IPS-11a (cell line): ENCODE measurements around the gene UCK1.

Experiments
- H3K4me3 ChIP-seq: one replicate; pipeline ENCODE4 v1.5.1; 2013; ENCODE audit warnings: low read depth, low read length, control low read depth

Gene UCK1

DNA sequence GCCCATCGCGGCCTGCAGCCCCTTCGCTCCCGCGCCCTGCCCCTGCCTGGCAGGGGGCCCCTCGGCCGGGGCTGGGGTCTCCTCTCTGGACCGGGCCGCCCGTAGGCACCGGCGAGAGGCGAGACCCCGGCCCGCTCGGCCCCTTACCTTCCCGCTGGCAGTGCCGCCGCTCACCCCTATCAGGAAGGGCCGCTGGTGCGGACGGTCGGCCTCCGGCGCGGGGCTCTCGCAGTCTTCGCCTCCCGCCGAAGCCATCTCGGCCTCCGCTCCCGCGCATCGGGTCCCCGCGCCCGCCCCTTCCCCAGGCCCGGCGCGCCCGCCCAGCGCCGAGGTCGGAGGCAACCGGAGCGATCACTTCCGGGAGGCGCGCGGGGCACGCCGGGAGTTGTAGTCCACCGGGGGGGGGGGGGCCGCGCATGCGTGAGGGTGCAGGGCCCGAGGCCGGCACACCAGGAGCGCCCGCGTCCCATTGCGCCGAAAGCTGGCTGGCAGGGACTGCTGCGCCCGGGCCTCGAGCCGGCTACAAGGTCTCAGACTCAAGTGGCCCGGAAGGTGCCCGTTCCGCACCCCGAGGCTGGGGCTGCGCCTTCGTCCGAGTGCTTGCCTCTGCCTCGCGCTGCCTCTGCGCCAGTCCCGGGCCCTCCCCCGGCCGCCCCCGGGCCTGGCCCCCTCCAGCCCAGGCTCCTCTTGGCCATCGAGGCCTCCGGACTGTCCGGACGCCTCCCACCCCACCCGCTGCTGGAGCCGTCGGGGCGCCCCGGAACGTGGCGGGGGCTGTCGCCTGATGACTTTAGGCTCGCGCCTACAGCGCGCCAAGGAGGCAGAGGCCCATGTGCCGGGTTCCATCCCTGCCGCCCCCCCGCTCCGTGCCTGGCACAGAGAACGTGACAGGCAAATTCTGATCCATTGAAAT is at the start of gene UCK1:
TSS of gene UCK1 (minus strand) at position 344 of the 913 bp plus-strand sequence. CDS start at position 255, 89 bp downstream.
- H3K4me3 ChIP-seq: peak within 1 kb of the TSS; percentile 70

DNA sequence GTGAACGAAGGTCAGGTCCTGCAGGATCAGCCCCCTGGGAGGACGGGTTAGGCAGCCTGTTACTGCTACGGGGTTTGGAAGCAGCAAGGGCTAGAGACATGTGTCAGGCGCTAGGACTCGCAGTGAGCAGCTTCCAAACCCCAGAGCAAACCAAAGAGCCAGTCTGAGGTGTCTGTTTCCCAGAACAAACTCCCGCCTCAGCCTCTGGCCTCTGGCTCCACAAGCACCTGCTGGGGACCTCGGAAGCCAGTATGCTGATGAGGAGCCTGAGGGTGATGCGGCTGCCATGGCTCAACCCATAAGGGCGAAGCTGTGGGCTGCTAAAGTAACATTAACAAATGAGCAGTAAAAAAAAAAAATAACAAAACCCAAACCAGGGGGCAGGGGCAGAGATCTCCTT is 49.3 kb upstream of the UCK1 start:
- H3K4me3 ChIP-seq: no peak overlapping the region

DNA sequence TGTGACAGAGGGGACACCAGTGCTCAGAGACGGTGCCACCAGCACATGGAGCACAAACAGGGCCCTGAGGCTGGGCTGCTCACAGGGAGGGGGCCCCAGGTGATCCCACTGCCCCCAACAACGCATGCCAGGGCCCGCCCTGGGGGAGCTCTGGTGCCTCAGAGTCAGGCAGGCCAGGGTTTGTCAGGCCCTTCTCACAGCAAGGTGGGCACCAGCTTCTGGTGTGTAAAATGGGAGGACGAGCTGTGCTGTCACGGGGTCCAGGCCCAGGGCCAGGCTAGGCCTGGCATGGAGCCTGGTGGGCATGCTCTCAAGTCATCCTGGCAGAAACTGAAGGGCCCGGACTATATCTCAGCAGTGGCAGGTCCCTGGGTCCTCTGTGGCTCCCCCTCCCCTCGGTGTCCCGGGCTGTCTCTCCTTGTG is 48.7 kb upstream of the UCK1 start:
- no peak overlapping the region for H3K4me3 ChIP-seq

DNA sequence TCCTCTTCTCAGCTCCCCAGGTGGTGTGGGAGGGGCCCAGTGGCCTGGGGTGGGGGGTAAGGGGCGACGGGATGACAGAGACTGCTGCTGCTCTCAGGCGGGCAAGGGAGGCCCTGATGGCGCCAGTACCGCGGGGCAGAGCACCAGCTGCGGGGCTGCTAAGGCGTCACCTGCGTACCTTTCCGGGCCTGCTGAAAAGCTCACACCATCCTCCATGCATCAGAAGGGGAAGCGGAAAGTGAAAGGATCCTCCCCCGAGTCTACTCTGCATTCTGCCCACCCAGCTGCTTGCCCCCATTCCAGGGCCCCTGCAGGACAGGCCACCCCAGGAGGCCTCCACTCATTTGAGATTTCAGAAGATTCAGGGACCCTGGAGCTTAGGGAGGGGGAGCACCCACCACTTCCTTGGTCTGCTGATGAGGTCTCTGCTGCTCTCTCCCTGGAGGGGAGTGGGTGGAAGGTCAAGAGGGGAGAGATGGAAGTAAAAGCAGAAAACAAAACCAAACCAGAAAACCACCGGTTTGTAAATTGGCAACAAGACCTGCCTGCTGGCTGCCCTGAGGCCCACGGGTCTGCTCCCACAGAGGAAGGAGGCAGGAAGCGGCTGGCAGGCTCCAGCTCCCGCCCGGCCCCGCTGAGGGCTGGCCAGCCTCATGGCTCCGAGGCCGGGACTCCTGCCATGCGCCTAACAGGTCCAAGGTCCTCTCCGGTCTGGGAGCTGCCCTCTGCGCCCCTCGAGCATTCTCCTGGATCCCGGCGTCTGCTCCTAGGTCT is 47.9 kb upstream of the UCK1 start:
- no peak overlapping the region for H3K4me3 ChIP-seq

DNA sequence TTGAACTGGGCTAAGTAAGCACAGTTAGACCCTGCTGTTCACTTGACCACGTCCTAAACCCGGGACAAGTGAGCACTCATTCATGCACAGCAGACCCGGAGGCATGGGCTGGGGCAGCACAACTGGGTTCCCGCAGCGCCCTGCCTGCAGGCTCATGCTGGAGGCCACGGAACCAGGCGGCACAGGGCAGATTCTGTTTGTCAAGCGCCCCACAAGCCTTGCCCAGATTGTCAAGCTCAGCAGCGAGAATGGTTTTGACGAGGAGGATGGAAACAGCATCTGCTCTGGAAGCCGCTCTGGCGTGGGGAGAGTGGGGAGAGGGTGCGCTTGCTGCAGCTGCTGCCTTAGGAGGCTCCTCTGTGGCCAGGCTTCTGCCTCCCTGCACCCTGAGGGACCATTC is 47.0 kb upstream of the UCK1 start:
- no peak overlapping the region for H3K4me3 ChIP-seq

DNA sequence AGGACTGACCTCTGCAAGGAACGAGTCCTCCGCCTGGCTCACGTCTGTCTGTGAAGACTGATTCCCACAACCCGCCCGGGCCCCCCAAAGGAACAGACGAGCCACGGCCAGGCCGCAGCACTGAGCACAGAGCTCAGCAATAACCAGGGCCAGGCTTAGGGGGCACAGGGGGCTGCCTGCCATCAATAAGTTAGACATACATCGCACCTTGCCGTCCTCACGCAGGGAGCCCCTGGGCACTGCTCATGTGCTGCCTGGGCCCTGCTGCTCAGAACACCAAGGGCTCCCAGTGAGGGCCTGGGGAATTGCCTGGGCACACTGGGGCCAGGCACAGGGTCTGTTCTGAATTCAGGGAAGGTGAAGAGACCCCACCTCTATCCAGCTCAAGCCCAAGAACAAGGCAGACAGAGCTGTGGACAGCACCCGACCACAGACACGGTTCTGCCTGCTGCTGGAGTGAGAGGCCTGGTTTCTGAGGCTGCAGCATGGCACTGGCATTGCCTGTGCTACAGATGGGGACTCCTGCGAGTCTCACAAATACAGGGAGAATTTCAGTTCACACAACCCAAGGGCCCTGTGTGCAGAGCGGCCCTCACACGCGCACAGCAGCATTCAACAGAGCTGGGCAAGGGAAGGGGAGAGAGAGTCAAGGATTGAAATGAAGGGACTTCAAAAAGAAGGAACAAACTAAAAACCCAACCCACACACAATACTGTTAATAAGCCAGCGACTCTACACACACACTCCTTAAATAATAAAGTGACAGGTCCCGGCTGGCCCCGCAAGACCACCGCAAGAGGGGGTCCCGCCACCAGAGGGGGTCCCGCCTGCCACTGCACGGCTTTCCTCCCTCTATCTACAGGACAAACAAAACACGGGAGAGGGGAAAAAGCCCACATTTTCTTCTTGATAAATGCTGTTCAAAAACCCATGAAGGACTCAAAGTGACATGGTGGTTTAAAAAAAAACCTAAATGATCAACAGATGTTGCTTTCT is 46.2 kb upstream of the UCK1 start:
- no peak overlapping the region for H3K4me3 ChIP-seq

DNA sequence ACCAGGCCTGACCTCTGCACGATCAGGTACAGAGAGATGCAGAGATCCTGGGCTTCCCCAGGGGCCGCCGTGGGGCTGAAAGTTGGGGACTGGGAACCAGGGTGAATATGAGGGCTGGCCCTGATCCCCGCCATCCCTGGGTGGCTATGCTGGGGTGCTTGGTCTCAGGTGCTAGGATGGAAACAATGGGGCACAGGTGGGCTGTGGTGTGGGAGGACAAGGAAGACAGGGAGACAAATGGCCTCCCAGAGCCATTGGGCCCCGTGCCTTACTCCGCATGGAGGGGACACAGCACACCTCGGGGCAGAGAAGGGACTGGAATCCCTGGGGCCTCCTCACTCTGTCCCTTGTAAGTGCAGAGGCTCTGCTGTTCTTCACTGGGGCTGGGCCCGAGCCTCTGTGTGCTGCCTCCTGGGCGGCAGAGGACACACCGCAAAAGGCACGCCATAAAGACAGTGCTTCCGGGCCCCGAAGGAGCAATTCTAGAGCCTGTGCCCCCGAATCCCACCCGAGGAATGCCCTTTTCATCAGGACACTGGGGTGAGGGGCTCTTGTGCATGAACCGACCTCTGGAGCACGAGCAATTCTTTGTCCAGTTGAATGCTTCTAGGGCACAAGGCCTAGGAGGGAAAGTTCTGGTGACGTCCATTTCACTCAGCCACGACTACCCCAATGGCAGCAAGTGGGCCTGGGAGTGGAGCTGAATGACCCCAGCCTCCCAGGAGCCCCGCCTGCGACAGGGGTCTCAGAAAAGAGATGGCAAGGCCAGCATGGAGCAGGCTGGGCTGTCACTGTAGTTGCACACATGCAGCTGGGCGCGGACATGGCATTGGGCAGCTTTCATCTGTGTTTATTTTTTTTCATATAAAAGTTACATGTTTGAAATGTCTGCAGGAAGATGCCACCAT is 45.1 kb upstream of the UCK1 start:
- no peak overlapping the region for H3K4me3 ChIP-seq

DNA sequence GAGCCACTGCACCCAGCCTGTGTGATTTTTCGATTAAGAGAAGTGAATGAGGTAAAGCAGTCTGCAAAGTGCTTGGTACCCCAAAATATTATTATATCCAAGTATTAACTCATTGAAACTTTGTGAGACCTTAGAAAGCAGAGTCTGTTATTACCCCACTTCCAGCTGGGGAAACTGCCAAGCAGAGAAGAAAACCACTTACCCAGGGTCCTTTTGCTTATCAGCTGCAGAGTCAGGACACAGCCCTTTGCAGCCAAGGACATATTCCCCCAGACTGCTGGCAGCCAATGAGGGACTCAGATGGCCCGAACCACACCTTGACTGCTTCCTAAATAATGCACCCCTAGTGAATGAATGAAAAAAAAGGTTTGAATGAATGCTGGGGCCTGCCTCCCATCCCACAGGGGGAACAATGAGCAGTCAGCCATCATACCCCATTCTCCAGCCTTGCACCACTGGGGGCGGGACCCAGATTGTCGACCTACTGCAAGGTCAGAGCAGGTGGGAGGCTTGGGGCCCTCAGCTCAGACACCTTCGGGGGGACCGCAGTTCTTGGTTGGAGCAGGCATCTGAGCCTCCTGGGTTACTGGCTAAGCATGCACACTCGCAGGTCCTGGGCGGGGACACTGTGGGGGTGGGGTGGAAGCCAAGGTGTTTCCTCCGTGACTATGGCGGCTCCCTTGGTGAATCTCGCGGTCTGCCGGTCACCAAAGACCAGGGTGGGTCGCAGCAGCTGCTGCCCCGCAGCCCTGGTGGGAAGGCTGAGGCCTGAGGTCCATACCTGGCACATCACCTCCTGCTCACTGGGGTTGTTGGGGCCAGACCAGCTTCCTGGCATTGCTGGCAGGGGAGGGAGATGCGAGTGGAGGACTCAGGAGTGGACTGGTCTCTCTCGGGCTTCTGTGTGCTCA is 43.9 kb upstream of the UCK1 start:
- no peak overlapping the region for H3K4me3 ChIP-seq

DNA sequence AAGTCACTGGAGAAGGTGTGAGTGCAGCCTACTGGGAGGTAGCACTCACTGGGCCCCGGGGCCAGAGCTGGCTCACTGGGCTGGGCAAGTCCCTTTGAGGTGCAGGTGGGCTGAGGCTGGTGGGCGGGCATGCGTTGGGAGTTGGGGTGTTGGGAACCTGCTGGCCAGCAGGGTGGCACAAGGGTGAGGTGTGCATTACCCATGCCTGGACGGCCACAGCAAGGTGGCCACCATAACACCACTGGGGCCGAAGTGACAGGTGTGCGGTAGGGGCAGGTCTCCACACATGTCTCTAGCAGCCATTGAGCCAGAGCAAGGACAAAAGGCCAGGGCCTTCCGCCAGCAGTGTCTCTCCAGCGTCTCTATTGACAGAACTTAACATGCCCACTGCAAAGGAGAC is 36.8 kb upstream of the UCK1 start:
- H3K4me3 ChIP-seq: no peak overlapping the region

DNA sequence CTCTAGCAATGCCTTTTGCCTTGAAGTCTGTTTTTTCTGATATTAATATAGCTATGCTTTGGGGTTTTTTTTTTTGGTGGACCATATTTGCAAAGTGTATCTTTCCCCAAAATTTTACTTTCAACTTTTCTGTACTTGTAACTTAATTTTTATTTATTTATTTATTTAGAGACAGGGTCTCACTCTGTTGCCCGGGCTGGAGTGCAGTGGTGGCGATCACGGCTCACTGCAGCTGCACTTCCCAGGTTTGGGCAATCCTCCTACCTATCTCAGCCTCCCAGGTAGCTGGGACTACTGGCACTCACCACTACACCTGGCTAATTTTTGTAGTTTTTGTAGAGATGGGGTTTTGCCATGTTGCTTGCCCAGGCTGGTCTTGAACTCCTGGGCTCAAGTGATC is 35.1 kb upstream of the UCK1 start:
- no peak overlapping the region for H3K4me3 ChIP-seq

DNA sequence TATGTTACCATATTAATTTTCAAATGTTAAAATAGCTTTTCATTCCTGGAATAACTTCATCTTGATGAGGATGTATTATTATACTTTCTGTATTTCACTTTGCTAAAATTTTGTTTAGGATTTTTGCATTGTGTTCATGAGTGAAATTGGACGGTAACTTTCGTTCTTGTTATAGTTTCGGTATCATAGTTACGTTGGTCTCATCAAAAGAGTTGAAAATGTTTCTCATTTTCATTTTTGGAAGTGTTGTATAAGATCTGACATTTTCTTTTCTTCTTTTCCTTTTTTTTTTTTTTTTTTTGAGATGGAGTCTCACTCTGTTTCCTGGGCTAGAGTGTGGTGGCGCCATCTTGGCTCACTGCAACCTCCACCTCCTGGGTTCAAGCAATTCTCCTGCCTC is 34.3 kb upstream of the UCK1 start:
- no peak overlapping the region for H3K4me3 ChIP-seq

DNA sequence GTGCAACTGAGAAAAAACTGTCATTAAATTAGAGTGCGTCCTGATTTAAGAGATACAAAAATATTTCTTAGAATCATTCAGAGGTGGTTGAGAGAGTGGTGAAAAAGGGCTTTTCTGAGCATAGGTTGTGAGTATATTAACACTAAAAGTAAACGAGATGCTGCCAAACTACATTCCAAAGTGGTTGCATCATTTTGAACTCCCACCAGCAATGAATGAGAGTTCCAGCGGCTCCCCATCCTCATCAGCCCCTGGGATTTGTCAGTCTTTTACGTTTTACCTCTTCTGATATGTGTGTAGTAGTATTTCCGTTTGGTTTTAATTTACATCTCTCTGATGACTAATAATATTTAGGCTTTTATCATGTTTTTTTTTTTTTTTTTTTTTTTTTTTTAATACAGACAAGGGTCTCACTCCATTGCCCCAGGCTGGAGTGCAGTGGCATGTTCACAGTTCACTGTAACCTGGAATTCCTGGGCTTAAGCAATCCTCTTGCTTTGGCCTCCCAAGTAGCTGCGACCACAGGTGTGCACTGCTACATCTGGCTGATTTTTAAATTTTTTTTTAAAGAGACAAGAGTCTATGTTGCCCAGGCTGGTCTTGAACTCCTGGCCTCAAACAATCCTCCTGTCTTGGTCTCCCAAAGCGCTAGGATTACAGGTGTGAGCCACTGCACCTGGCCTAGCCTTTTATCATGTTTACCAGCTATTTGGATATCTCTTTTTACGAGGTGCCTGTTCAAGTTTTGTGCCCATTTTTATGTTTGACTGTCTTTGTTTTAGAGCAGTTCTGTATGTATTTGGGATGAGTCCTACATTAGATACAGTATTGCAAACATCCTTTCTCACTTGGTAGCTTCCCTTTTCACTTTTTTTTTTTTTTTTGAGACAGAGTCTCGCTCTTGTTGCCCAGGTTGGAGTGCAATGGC is 31.2 kb upstream of the UCK1 start:
- no peak overlapping the region for H3K4me3 ChIP-seq

DNA sequence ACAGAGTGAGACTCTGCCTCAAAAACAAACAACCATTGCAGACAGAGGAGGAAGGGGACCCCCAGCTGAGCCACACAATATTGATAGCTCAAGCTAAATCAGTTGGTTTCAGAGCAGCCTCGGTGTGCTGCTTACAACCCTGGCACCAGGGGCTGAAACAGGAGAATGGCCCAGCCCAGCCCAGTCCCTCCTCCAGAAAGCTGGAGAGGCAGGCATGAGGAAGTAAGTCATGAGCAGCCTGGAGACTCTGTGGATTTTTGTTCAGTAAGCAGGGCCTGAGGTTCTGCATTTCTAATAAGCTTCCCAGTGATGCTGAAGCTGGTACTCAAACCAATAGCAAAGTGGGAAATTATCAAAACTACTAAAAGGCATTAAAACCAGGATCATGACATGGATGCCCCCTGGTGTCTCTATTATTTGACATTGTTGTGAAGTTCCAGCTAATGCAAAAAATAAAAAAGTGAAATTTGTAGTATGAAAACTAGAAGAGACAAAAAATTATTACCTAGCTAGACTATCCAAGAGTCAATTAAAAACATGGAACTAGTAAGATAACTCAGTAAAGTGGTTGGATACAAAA is 28.4 kb upstream of the UCK1 start:
- no peak overlapping the region for H3K4me3 ChIP-seq

DNA sequence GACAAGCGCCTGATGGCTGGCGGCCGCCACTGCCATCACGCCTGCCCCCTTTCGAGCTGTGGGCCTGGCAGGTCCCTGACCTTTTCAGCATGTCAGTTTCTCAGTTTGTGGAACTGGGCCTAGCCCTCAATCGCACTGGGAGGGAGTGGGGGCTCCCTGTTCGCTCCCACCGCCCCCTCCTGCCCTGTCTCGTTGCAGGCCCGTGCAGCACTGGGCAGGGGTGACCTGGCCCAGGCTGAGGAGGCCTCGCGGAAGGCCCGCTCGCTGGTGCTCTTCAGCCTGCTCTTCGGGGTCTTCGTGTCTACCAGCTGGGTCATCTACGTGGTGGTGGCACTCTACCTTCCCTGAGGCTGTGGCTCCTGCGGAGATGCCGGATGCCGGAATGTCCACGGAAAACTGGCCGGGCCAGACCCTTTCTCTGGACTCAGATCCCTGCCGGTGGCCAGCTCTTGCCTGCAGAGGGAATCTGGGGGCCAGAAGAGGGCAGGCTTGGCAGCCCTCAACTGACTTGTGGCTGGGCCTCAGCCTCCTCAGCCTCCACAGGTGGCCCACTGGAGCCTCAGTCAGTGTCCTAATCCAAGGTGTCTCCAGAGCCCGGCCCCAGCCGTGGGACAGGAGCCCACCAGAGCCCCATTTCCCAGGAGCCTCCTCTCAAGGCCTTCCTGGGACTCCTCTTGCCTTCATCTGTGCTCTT is 26.9 kb upstream of the UCK1 start:
- H3K4me3 ChIP-seq: no peak overlapping the region

DNA sequence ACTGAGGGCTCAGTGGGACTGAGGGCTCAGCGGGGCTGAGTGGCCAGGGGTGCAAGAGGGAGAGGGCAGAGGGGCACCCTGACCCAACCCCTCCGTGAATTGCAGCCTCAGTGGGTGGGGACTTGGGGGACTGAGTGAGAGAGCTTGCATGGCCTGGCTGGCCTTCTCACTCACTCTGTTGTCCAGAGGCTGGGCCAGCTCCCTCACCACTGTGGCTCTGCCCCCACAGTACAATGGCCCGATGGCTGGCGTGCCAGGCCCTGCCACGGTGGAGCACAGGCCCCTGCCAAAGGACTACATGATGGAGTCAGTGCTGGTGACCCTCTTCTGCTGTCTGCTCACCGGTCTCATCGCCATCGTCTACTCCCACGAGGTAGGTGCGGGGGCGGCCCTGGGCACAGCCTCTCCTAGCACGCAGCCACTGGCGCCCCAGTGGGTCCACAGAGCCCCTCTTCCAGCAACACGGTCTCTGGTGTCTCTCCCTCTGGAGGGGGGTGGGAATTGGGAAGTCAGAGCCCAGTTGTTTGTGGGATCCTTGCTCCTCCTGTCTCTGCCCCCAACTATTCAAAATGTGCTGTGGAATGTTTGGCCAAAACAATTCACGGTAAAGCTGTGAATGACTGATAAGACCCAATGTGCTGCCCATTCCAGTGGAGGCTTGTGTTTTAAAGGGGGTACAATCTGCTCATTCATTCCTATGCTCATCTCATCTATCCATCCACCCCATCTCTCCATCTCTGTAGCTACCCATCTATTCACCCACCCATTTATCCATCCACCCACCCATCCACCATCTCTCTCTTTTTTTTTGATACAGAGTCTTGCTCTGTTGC is 25.0 kb upstream of the UCK1 start:
- no peak overlapping the region for H3K4me3 ChIP-seq

DNA sequence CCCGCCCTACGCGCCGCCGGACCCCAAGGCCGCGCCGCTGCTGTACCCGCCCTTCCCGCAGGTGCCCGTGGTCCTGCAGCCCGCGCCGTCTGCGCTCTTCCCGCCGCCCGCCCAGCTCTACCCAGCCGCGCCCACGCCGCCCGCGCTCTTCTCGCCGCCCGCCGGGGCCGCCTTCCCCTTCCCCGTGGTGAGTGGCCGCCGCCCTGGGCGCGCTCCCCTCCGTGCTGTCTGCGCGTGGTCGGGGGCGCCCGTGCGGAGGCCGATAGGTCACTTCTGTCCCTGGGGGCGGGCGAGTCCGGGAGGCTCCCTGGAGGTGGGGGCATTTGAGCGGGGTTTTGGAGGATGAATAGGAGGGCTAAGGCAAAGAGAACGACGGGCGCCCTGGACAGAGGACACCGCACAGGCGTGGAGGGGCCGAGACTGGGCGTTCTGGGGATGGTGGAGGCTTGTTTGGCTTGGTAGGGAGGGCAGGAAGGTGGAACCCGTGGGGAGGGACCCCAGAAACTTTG is 23.8 kb upstream of the UCK1 start:
- H3K4me3 ChIP-seq: no peak overlapping the region
